ENCODE measurements around the gene MAIP1. TPM values are rescaled to one million over a fixed set of nuclear protein-coding genes. Genes with fewer than 3 reads are reported as not detected.

Gene MAIP1
- total RNA-seq, 1 experiment from 2014 or later, result 49.4 TPM

DNA sequence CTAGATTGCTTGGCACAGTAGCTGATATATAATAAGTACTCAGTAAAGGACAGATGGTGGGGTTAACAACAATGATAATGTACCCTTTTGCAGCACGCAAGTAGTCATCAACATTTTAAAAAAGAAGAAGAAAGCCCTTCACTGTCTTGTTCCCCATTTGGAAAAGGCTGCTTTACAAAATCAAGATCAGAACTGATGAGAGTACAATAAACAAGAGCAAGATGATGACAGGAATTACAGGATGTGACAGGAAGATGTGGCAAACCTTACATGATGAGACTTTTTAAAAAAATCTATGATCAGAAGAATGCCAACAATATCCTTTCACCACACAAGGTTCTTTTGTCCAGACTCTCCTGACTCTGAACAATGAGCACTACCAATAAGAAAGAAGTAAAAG, 9.2 kb upstream of the MAIP1 start:
- DNase-seq (ENCODE audit: low read depth), result no peak

DNA sequence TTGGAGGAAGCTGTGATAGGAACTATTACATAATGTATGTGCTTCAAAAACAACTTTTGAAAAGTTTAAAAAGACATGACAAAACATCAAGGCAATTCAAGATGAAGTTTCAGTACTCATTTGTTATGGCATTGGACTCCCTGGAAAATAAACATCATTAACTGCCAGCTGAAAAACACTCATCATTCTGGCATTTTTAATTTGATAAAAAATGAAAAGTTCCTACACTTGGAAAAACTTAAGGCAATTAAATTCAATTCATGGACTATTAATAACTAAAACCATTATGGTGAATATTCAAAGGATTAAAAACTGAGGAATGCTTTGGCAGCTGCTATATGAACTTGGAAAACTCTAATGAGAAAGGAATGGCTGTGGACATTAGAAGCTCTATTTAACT, 8.5 kb upstream of the MAIP1 start:
- DNase-seq (ENCODE audit: low read depth), result no peak

DNA sequence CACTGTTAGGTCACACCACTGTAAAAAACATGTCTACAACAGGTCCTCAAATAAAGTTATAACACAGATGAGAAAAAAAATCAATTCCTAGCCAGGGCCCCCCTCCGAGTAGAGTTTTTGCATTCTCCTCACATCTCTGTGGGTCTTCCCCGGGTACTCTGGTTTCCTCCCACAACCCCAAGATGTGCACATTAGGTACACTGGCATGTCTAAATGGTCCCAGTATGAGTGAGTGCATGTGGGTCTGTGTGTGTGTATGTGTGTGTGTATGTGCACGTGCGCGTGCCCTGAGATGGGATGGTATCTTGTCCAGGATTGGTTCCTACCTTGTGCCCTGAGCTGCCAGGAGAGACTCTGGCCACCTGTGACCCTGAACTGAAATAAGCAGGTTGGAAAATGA, 5.0 kb upstream of the MAIP1 start:
- DNase-seq (ENCODE audit: low read depth), result no peak

DNA sequence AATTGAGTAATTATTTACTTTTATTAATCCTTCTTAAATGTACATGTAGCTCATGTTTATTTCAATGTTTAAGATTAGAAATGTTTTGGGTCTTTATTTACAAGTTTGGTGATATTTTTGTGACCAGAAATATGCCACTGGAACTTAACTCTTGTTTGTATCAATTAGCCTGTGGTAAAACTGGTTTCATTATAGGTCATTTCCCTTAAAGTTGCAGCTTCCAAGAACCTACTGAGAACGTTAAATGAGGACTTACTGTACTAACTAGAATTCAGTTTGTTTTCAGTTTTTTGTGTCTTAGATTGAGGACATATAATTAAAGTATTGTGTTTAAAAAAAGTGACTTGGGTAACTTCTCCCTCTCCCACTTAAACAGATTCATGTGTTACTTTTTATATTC, 4.4 kb upstream of the MAIP1 start:
- DNase-seq (ENCODE audit: low read depth), result no peak

DNA sequence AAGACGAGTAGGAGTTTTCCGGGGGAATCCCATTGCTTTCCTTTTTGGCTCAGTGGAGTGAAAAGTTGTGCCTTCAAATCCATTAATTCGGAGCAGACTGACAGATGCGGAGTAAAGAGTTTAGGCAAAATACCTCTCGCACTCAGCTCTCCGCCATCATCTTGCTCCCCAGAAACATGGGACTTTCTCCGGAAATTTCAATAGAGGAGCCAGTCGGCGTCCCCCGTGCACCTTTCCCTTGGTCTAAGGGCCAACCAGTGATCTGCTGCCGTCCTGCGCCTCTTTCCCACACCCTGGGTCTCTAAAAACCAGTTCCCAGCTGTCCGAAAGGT, 409 bp upstream of the MAIP1 start:
- no peak for DNase-seq (ENCODE audit: low read depth)

DNA sequence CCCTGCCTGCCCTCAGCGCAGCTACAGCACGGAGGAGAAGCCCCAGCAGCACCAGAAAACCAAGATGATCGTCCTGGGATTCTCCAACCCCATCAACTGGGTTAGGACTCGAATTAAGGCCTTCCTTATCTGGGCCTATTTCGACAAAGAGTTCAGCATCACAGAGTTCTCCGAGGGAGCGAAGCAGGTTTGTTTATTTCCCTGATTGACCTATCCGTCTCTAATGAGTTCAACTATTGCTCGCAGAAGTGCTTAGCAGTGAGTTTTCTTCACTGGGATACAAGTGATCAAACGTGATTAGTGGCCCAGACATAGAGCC, 639 bp downstream of the MAIP1 start:
- no peak for DNase-seq (ENCODE audit: low read depth)

DNA sequence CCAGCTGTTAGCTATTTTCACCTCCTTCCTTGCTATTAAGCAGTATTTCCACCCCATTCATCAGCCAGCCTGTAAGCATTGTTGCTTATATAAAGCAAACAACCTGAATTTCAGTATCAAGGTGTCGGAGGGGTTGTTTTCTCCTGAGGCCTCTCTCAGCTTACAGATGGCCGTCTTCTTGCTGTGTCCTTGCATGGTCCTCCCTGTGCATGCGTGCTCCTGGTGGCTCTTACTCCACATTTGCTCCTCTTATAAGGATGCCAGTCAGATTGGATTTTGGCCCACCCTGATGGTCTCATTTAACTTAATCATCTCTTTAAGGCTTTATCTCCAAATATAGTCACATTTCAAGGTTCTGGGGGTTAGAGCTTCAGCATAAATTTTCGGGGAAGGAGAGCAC, 2.6 kb downstream of the MAIP1 start:
- no peak for DNase-seq (ENCODE audit: low read depth)

DNA sequence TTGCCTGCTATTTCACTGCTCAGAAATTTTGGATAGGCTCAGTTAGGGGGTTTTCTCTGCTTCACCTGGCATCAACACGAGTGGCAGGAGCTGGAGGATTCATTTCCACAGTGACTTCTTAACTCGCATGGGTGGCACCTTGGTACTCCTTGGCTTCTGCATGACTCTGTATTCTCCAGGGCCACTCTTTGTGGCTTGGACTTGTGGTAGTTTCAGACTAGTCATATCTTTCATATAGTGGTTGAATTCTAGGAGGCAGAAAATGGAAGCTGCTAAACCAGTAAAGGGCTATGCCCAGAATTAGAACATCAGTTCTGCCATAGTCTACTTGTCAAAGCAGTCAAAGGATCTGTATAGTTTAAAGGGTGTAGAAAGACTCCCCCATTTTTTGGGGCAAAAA, 6.8 kb downstream of the MAIP1 start:
- DNase-seq (ENCODE audit: low read depth), result no peak

DNA sequence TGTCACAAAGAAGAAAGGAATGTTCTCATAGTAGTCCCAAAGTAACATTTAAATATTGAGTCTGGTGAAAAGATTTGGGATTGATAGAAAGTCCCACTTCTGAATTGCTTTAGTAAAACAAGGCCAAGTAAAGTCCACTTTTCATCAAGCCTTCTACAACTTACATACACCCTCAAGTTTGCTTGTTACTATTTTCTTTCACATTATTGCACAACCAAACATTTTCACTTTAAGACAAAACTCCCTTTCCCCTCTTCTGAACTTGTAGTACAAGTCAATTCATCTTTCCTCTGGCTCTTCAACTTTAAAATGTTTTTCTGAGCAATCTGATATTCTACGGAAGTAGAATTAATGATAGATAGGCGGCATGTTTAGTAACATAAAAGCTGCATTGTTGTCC, 11.0 kb downstream of the MAIP1 start:
- DNase-seq (ENCODE audit: low read depth), result no peak

DNA sequence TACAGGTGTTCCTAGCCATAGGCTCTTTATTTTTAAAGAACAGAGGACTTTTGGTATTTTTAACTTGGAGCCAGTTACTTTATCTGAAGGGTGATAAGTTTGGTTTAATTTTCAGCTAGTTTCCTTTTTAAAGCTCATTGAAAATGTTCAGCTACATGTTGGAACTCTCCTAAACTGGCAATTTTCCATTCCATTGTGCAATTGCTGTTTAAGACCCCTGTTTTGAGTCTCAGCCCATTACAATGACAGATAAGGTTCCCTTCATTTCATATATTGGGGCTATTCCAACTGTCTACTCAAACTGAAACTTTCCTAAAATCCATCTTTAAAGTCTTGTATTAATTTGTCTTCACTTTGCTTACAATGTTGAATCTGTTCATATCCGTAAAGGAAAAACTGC, 11.6 kb downstream of the MAIP1 start:
- DNase-seq (ENCODE audit: low read depth), result no peak

DNA sequence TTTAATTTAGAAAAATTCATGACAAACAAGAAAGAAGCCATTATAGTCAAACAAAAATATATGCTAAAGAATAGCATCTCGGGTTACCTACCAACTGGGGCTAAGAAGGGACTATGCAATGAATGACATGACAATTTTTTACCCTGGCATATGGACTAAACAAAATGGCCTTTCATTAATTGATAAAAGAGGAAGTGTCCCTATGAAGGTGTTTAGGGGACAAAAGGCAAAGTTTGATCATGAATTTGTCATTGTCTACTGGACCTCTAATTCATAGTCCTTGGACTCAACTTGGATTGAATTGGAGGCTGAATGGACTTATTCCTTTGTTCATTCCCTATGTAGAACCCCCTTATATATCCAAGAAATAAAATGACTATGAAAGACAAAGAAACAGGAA, 12.7 kb downstream of the MAIP1 start:
- no peak for DNase-seq (ENCODE audit: low read depth)

DNA sequence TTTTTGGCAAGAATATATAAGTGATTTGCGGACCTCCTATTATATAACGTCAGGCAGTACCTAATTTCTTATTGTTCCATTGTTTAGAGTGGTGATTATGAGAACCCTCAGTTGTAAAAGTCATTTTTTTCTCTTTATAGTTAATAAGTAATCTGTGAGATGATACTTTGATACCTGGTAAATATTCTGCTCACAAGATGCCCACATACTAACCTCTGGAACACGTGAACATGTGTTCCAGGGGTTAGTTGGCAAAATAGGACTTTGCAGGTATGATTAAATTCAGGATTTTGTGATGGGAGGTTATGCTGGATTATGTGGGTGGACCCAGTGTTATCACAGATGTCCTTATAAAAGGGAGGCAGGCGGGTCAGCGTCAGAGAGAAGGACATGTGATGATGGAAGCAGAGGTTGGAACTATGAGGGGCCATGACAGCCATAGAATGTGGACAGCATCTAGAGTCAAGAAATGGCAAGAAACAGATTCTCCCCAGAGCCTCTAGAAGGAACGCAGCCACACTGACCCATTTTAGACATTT, 16.8 kb downstream of the MAIP1 start:
- no peak for DNase-seq (ENCODE audit: low read depth)

DNA sequence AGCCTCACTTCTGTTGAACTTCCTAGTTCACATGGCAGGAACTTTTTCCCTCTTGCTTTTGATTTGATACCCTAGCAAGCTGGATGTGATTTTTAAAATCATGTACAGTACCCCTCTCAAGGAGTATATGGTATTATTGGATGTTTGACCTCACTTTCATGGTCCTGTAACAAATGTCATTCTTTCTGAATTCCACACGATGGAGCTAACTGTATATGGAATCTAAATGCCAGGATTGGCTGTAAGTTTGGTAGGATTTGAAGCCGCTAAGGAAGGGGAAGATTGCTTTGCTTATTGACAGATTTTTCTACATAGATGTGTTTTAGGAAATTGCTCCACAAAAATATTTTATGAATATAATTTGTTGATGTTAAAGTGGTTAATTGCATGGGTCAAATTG, 18.3 kb downstream of the MAIP1 start:
- DNase-seq (ENCODE audit: low read depth), result no peak

DNA sequence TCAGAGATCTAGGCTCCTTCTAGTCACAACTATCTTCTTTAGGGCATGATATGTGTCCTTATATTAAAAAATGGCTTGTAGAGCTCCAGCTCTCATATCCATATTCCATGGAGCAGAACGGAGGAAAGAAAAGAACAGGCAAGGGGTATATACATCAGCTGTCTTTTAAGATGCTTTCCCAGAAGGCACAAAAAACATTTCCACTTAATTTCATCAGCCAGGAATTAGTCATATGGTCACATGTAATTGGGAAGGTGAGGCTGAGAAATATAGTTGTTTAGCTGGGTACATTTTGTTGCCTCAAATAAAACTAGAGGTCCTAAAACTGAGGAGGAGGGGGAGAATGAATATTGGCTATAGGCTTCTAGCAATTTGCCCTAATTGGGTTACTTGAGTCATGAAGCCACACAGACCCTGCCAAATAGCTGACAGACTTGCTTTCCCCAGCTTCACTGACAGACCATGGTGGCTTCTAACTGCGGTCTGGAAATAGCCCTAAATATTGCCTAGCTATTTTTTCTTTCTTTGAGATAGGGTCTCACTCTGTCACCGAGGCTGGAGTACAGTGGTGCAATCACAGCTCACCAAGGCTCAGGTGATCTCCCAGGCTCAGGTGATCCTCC, 20.0 kb downstream of the MAIP1 start:
- no peak for DNase-seq (ENCODE audit: low read depth)

DNA sequence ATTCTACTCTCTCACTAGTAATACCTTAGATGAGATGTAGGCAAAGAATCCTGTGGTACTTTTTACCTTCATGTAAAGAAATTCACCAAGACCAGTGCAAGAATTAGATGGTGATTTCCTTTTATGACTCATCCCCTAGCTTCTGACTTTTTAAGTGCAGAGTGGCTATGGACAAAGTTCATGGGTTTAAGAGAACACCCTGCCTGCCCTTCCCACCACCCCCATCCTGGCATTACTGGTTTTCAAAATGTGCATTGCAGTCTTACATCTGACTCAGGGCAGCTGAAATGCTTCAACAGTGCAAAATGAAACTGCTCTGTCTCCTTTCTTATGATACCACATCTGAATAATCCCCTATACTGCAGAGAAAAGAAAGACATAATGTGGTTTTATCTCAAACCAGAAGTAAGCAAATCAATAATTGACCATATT, 22.6 kb downstream of the MAIP1 start:
- peak; percentile 68 for DNase-seq (ENCODE audit: low read depth)

DNA sequence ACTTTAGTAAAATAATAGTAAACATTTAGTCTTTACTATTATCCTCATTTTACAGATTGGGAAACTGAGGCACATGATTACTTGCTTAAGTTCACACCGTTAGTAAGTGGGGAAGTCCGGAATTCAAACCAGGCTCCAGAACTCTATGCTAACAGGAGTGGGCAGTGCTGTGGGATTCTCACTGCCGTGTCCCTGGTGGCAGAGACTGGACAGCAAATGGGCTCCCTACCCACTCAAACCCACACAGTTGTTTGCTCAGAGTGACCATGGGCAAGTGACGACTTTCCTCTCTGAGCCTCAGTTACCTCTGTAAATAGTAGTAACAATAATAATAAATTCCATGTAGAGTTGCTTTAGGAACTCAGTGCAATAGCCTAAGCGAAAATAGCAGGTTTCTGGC, 24.0 kb downstream of the MAIP1 start:
- no peak for DNase-seq (ENCODE audit: low read depth)

DNA sequence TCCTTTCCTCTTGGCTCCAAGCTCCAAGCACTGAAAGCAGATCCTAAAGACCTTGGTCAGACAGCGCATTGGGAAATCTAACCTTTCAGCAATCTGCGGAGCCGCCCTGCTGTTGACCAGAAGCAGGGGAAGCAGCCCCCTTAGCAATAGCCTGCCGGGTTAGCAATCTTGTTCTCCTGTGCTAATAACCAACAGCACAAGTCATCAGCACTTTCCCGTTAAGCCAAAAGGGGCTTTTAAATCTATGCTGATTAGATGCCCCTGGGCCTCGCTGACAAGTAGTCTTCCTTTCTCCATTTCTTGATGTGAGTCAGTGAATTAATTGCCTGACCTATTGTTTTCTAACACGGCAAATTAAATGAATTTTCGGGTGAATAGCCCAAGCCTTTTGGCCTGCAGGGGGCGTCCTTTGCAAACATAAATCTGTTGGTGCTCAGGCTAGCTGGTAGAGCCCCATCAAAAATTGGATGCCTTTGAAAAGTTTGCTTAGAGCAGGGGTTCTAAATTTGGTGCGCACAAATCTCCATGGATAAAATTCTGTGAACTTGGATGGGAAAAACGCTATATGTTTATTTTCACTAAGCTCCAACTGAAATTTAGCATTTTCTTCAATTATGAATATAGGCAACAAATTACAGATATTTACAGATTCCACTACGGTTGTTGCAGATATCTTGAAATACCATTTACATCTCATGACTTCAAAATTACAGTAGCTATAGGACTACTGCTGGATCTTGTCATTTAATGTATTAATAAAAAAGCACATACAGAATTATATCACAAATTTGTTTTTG, 24.6 kb downstream of the MAIP1 start:
- DNase-seq (ENCODE audit: low read depth), result peak; percentile 71

DNA sequence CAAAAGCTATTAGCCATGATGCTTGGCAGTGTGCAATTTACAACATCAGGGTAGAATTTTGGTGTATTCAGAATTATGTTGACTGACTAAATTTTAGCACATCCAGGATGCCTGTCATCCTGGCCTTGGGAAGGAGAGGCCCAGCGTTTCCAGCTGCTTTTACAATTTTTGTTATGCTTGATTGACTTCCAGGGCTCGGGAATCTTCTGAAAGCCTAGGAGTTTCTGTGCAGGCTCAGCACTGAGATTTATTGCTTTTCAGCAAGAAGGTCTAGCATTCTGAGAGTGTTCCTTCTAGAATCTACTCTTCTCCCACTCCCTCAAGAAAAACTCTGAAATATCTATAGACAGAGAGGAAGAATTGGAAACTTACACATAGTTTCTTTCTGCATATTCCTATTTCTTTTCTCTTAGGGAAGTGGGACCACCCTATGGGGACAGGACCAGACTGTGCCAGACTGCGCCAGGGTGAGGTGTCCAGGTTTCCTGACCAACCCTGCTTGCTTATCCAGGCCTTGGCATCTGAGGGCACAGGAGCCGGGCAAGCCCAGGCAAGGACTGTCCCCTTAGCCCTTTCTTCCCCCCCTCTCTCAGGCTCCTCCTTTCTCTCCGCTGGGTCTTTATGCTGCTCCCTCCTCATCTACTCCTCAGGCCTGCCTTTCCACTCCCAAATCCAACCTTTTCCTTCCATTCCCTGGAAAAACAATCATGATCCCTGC, 26.9 kb downstream of the MAIP1 start:
- no peak for DNase-seq (ENCODE audit: low read depth)

DNA sequence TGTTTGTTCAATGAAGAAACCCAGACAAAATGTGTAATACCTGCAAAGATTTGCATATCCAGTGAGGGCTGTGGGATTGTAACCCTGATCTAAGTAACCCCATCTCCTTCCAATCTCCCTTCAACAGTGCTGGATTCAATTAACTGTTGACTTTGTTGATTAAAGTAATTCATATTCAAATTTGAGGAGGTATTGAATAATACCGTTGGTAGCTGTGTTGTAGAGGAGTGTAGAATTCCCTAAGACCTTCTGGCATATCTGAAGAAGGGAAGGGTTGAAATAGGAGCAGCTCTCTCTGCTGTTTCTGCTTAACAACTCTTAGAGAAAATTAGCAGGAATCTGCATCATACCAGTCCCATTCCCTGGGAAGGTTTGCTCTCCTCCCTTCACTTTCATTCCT, 28.2 kb downstream of the MAIP1 start:
- DNase-seq (ENCODE audit: low read depth), result no peak

DNA sequence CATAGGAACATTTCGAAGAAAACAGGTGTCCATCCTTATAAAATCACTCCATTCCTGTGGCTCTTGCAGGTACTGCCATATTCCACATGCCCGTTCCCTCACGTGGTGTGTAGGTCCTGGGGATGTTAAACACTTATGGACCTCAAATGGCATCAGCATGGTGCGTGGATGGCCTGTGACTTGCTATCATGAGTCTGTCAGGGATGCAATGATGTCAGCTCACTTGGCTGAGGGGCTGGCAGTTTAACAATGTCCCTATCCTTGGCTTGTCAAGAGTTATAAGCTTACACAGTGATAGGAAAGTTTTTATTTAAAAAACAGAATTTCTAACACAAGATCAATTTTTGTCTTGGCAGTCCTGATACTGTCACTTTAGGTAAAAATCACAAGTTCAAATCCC, 28.8 kb downstream of the MAIP1 start:
- no peak for DNase-seq (ENCODE audit: low read depth)

DNA sequence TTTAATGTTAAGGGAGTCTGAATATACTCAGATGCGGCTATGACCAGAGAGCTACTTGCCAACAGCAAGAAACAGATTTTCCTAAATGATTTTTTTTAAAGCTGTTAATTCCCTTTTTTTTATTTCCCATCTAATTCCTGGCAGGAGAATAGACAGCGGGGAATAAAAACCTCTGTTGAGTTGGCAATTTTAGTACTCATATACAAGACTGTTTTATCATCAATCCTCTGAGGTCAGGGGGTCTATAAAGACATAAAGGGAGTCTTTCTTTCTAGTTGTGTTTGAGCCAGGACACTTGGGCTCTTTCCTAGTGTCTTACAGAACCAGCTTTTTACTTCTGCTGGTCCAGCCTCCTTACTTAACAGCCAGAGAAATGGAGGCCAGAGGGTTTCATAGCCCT, 29.4 kb downstream of the MAIP1 start:
- DNase-seq (ENCODE audit: low read depth), result no peak

DNA sequence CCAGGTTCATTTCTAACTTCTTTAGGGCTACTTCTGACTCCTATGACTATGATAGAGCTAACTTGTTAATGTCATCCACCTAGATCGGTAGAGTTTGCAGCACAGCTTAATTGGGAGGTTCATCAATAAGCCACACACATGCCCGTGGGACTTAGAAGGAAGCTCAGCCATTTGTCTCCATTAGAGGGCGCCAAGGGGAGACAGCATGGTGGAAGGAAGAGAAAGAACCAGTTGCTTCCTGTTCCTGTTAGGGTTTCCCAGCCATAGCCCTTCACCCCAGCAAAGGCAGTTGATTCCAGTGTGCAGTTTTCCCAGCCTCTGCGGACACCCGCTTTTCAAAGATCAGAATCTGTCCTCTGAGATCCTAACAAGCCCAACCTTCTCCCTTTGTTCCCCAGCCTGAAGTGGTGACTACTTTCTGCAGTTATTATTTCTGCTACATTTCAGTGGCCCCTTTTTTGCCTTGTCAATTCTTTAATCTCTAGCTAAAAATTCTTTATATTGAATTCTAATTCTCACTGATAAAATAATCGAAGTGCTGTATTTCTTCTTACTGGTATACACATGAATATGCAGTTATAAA, 30.3 kb downstream of the MAIP1 start:
- DNase-seq (ENCODE audit: low read depth), result peak; percentile 75

All from HT1080 (cell line).